ENCODE data around the gene CASP4.

DNA sequence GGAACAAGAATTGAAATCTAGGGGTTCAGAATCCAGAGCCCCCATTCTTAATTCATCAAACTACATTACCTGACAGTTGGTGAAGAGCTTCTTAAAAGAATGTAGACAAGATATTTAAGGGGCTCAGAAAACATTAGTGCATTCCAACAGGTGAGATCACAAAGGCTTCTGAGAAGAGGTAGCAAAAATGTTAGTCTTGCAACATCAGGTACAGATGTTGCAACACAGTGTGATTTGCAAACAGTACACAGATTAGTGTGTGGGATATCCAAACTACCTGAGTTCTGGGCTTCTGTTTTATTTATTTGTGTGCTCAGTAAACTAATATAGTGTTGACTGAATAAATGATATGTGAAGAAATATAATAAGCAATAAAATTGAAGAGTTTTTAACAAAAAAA, 11.8 kb downstream of the CASP4 start:
- TF ChIP-seq, protein P1, sequence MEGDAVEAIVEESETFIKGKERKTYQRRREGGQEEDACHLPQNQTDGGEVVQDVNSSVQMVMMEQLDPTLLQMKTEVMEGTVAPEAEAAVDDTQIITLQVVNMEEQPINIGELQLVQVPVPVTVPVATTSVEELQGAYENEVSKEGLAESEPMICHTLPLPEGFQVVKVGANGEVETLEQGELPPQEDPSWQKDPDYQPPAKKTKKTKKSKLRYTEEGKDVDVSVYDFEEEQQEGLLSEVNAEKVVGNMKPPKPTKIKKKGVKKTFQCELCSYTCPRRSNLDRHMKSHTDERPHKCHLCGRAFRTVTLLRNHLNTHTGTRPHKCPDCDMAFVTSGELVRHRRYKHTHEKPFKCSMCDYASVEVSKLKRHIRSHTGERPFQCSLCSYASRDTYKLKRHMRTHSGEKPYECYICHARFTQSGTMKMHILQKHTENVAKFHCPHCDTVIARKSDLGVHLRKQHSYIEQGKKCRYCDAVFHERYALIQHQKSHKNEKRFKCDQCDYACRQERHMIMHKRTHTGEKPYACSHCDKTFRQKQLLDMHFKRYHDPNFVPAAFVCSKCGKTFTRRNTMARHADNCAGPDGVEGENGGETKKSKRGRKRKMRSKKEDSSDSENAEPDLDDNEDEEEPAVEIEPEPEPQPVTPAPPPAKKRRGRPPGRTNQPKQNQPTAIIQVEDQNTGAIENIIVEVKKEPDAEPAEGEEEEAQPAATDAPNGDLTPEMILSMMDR (conservative IDR thresholded peaks at IDR 0.05) = no peak
- TF ChIP-seq ZFX (IDR thresholded peaks at IDR 0.05) = no peak

All from C4-2B (cell line).